ENCODE data around the gene SLBP.

DNA sequence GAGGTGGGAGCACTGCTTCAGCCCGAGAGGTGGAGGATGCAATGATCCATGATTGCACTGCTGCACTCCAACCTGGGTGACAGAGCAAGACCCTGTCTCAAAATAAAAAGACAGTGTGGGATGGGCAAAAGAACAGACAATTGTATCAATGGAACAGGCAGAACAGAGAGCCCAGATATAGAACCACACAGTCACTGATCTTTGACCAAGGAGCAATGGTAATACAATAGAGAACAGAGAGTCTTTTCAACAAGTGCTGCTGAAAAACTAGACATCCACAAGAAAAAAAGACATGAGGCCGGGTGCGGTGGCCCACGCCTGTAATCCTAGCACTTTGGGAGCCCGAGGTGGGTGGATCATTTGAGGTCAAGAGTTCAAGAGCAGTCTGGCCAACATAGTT lies 33.9 kb downstream of the SLBP start:
- TF ChIP-seq NRF1 (conservative IDR thresholded peaks at IDR 0.05; ENCODE audit: low read depth, low read length) (no peak), POLR2A (IDR thresholded peaks at IDR 0.05; ENCODE audit: low read depth, low read length) (no peak), KDM1A (IDR thresholded peaks at IDR 0.05; ENCODE audit: borderline replicate concordance) (no peak), TAF1 (IDR thresholded peaks at IDR 0.05; ENCODE audit: borderline replicate concordance, low read depth, low read length) (no peak), EP300 (IDR thresholded peaks at IDR 0.05; ENCODE audit: borderline replicate concordance in 1 of 2, control insufficient read depth in 1 of 2, low read depth in 2 of 2, low read length in 2 of 2) (no peak), POLR2AphosphoS5 (IDR thresholded peaks at IDR 0.05; ENCODE audit: low read length) (no peak), EZH2 (IDR thresholded peaks at IDR 0.05; ENCODE audit: borderline replicate concordance, control insufficient read depth, low read depth, low read length) (no peak), YY1 (IDR thresholded peaks at IDR 0.05; ENCODE audit: low read depth, low read length) (no peak)
- TF ChIP-seq, protein P1, sequence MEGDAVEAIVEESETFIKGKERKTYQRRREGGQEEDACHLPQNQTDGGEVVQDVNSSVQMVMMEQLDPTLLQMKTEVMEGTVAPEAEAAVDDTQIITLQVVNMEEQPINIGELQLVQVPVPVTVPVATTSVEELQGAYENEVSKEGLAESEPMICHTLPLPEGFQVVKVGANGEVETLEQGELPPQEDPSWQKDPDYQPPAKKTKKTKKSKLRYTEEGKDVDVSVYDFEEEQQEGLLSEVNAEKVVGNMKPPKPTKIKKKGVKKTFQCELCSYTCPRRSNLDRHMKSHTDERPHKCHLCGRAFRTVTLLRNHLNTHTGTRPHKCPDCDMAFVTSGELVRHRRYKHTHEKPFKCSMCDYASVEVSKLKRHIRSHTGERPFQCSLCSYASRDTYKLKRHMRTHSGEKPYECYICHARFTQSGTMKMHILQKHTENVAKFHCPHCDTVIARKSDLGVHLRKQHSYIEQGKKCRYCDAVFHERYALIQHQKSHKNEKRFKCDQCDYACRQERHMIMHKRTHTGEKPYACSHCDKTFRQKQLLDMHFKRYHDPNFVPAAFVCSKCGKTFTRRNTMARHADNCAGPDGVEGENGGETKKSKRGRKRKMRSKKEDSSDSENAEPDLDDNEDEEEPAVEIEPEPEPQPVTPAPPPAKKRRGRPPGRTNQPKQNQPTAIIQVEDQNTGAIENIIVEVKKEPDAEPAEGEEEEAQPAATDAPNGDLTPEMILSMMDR (IDR thresholded peaks at IDR 0.05 in 2 of 3, conservative IDR thresholded peaks at IDR 0.05 in 1 of 3; ENCODE audit: control insufficient read depth in 2 of 3, extremely low read depth in 1 of 3, insufficient read depth in 1 of 3, low read depth in 3 of 3, low read length in 3 of 3) = no peak

Measured in GM12878 (cell line).